Measurements from ENCODE around the gene ITPRIPL2. TPM values are rescaled to one million over a fixed set of nuclear protein-coding genes. Genes with fewer than 3 reads are reported as not detected.
A peak's percentile ranks its signal among the peaks of the same experiment; 100 is the strongest.

ITPRIPL2 gene
- total and polyA plus RNA-seq, 12 donors: 7.7 to 121 (median 53.6) TPM

DNA sequence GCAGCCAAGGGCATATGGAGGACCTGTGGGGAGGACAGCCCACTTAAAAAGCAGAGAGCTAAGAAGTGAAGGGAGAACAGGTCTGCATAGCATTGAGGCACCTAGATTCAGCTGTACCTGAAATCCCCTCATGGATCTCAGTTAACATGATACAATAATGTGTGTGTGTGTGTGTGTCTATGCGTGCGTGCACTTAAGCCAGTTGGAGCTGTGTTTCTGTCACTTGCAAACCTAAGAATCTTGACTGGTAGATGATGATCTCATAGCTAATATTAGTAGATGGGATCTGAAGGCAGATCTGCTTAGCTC, 1.7 kb upstream of the ITPRIPL2 start:
- Histone ChIP-seq H3K4me1 (replicated peaks in 1 of 2) (peaks cover 22 to 27% of the 10 kb centered on the region in 2 donors), H3K9me3 (replicated peaks in 1 of 3) (no peaks in the 10 kb centered on the region), H3K27me3 (no peaks in the 10 kb centered on the region), H3K4me3 (no peak overlapping the region), H3K36me3 (replicated peaks in 1 of 2) (peaks cover 0 to 11% of the 10 kb centered on the region in 2 donors), H3K27ac (no peak overlapping the region)
- intact Hi-C loops (cut with DNase I): no loop called here
- 85 to 94% (median 90%) methylated on average over 2 of the region's 2 CpGs for WGBS, 4 donors
- TF ChIP-seq POLR2A (IDR thresholded peaks at IDR 0.05): no peak
- no peak for DNase-seq

DNA sequence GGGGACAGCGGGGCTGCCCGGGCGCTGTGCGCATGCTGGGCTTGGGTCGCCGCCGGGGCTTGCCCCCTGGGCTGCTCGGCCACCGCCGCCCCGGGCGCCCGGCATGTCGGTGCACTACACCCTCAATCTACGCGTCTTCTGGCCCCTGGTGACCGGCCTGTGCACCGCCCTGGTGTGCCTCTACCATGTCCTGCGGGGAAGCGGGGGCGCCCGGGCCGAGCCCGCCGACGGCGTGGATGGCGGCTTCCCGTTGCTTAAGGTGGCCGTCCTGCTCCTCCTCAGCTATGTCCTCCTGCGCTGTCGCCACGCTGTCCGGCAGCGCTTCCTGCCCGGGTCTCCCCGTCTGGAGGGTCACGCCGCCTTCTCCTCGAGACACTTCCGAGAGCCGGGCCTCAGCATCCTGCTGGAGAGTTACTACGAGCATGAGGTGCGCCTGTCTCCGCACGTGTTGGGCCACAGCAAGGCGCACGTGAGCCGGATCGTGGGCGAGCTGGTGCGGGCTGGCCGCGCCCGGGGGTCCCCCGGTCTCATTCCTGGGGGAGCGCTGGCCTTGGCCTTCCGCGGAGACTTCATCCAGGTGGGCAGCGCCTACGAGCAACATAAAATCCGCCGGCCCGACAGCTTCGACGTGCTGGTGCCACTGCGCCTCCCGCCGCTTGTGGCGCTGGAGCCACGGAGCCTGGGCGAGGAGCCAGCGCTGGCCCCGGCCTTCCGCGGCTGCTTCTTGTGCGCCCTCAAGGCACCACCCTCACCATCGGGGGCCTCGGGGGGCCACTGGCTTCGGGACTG, 789 bp downstream of the ITPRIPL2 start:
- 10 to 11% (median 11%) methylated on average over 33 to 80 of the region's 80 CpGs; no CpG with 5 or more reads in 1 of the 4 donors for WGBS, 4 donors
- Histone ChIP-seq H3K4me3 (peak overlapping the region in 3 of 4 donors; percentile 16 to 89 (median 58)), H3K27ac (peak overlapping the region; percentile 82 to 99 (median 95)), H3K9me3 (replicated peaks in 1 of 3) (no peaks in the 10 kb centered on the region), H3K27me3 (no peaks in the 10 kb centered on the region), H3K36me3 (replicated peaks in 1 of 2) (peaks cover 0 to 11% of the 10 kb centered on the region in 2 donors), H3K4me1 (replicated peaks in 1 of 2) (peaks cover 45 to 49% of the 10 kb centered on the region in 2 donors)
- peak; percentile 65 to 83 (median 75) for DNase-seq
- TF ChIP-seq POLR2A (IDR thresholded peaks at IDR 0.05): peak in 1 of 2 donors; percentile 5
- TF ChIP-seq, protein P1, sequence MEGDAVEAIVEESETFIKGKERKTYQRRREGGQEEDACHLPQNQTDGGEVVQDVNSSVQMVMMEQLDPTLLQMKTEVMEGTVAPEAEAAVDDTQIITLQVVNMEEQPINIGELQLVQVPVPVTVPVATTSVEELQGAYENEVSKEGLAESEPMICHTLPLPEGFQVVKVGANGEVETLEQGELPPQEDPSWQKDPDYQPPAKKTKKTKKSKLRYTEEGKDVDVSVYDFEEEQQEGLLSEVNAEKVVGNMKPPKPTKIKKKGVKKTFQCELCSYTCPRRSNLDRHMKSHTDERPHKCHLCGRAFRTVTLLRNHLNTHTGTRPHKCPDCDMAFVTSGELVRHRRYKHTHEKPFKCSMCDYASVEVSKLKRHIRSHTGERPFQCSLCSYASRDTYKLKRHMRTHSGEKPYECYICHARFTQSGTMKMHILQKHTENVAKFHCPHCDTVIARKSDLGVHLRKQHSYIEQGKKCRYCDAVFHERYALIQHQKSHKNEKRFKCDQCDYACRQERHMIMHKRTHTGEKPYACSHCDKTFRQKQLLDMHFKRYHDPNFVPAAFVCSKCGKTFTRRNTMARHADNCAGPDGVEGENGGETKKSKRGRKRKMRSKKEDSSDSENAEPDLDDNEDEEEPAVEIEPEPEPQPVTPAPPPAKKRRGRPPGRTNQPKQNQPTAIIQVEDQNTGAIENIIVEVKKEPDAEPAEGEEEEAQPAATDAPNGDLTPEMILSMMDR (IDR thresholded peaks at IDR 0.05): peak in 2 of 6 experiments; percentile 5 to 41
- intact Hi-C loops (cut with DNase I): no loop called here

DNA sequence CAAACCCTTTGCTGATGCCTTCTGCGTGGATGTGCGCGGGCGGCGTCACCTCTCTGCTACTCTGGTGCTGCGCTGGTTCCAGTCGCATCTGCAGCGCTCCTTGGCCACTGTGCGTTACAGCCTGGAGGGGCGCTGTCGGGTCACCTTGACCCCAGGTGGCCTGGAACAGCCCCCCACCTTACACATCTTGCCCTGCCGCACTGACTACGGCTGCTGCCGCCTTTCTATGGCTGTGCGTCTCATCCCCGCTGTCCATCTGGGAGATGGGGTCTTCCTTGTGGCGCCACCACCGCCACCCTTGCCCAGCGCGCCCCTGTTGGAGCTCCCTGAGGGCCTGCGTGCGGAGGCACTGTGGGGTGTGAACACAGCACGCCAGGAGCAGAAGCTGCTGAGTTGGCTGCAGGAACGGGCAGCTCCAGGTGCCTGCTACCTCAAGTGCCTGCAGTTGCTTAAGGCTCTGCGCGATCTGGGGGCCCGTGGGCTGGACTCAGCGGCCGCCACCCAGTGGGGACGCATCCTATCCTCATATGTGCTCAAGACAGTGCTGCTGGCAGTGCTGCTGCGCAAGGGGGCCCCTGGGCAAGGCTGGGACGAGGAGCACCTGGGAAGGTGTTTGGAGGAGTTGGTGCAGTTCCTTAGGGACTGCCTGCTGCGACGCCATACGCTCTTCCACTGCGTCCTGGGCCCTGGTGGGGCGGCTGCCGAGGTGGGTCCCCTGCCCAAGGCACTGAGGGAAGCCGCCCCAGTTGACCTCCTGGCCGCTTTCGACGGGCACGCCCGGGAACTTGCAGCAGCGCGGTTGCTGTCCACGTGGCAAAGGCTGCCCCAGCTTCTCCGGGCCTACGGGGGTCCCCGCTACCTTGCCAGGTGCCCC, 1.6 kb downstream of the ITPRIPL2 start:
- 82 to 97% (median 85%) methylated on average over 5 to 50 of the region's 50 CpGs for WGBS, 4 donors
- intact Hi-C loops (cut with DNase I): no loop called here
- no peak for DNase-seq

DNA sequence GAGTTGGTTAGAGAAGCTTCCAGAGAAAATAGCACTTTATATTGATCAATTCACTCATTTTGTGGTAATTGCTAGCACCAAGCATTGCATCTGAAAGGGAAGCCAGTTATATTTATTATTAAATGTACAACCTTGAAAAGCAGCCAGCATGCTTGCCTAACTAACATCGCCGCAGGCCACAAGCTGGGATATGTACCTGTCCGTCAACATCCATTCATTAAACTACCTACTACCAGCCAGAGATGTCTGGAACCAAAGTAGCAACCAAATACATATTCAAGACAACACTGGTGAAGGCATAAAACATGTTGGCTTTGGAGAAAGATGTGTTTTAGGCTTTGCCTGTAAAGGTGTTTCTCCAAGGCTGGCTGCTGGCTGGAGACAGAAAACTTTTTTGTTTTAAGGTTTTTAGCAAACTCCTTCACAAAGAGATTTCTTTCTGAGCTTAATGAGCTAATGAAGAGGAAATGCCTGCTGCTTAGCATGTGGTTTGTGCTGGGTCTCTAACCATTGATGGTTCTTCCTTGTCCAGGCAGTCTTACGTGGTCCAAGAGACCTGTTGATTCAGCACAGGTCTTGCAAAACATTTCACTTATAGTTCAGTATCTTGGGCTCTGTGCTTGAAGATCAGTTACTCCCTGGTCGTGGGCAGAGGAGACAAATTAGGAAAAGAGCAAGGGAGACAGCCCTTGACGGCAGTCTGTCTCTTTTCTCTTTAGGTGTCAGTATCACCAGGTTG, 3.1 kb downstream of the ITPRIPL2 start:
- peak in 2 of 7 donors; percentile 37 to 46 for DNase-seq
- no peak for TF ChIP-seq POLR2A (IDR thresholded peaks at IDR 0.05)
- TF ChIP-seq, protein P1 (IDR thresholded peaks at IDR 0.05): no peak
- peaks cover 0 to 14% of the 10 kb centered on the region in 2 donors for H3K36me3 ChIP-seq (replicated peaks in 1 of 2)
- no peaks in the 10 kb centered on the region for H3K9me3 ChIP-seq (replicated peaks in 1 of 3)
- no peaks in the 10 kb centered on the region for H3K27me3 ChIP-seq
- peak overlapping the region; percentile 54 to 96 (median 72) for H3K27ac ChIP-seq
- 26 to 41% (median 37%) methylated on average over 6 of the region's 6 CpGs for WGBS, 4 donors
- H3K4me1 ChIP-seq (replicated peaks in 1 of 2): peaks cover 62 to 67% of the 10 kb centered on the region in 2 donors
- H3K4me3 ChIP-seq: peak overlapping the region in 1 of 4 donors; percentile 12
- intact Hi-C loops (cut with DNase I): no loop called here

More for the DNA sequence above, 1.6 kb downstream of the ITPRIPL2 start:
- Histone ChIP-seq H3K9me3 (replicated peaks in 1 of 3) (no peaks in the 10 kb centered on the region), H3K27ac (peak overlapping the region in 4 of 5 donors; percentile 89 to 99 (median 96)), H3K4me1 (replicated peaks in 1 of 2) (peaks cover 54 to 56% of the 10 kb centered on the region in 2 donors), H3K4me3 (peak overlapping the region in 2 of 4 donors; percentile 58 to 89), H3K36me3 (replicated peaks in 1 of 2) (peaks cover 0 to 11% of the 10 kb centered on the region in 2 donors), H3K27me3 (no peaks in the 10 kb centered on the region)
- TF ChIP-seq, protein P1 (IDR thresholded peaks at IDR 0.05): peak in 2 of 6 experiments; percentile 2 to 18
- no peak for TF ChIP-seq POLR2A (IDR thresholded peaks at IDR 0.05)
